GM23338 (cell line): ENCODE data around the gene SLC66A1. TPM values are rescaled to one million over a fixed set of nuclear protein-coding genes. Genes with fewer than 3 reads are reported as not detected.

ENCODE experiments used
- ATAC-seq: fragments of 200-7000 bp; cut with Tn5 transposase; 3 replicates; pipeline ENCODE4 v1.9.1; 2020
- DNase-seq: peaks from one replicate; pipeline ENCODE4 v3.0.0-alpha.2; 2015; ENCODE audit warnings: low spot score
- H2AFZ ChIP-seq: fragments of 200-600 bp; sonication (generic); 2 replicates; pipeline ENCODE4 v1.8.0; 2016; ENCODE audit warnings: antibody characterized with exemption, mild to moderate bottlenecking, moderate library complexity
- H3F3A ChIP-seq: fragments of 200-600 bp; sonication (generic); replicated peaks from 2 replicates; pipeline ENCODE4 v1.8.0; 2017; ENCODE audit warnings: antibody characterized with exemption, mixed run types, low read depth
- H3K27ac ChIP-seq: fragments of 200-600 bp; sonication (generic); 2 replicates; pipeline ENCODE4 v1.6.1; 2016; ENCODE audit warnings: low read depth
- H3K27me3 ChIP-seq: fragments of 200-600 bp; sonication (generic); 2 replicates; pipeline ENCODE4 v1.8.0; 2016; ENCODE audit warnings: mild to moderate bottlenecking, mixed run types, moderate library complexity; ENCODE audit not compliant: insufficient read depth
- H3K36me3 ChIP-seq: fragments of 200-600 bp; sonication (generic); 2 replicates; pipeline ENCODE4 v1.8.0; 2016; ENCODE audit warnings: mild to moderate bottlenecking; ENCODE audit not compliant: insufficient read depth
- H3K4me1 ChIP-seq: fragments of 200-600 bp; sonication (generic); 2 replicates; pipeline ENCODE4 v1.8.0; 2016; ENCODE audit warnings: mild to moderate bottlenecking, moderate library complexity; ENCODE audit not compliant: insufficient read depth
- H3K4me2 ChIP-seq: fragments of 200-600 bp; sonication (generic); 2 replicates; pipeline ENCODE4 v1.7.1; 2017; ENCODE audit warnings: mixed run types
- H3K4me3 ChIP-seq: fragments of 200-600 bp; sonication (generic); 2 replicates; pipeline ENCODE4 v1.6.1; 2016; ENCODE audit warnings: mixed run types
- H3K79me2 ChIP-seq: fragments of 200-600 bp; sonication (generic); replicated peaks from 2 replicates; pipeline ENCODE4 v1.8.0; 2017; ENCODE audit warnings: mild to moderate bottlenecking; ENCODE audit not compliant: insufficient read depth
- H3K9me2 ChIP-seq: fragments of 200-600 bp; sonication (generic); 2 replicates; pipeline ENCODE4 v1.8.0; 2017; ENCODE audit not compliant: insufficient read depth
- H4K20me1 ChIP-seq: fragments of 200-600 bp; sonication (generic); replicated peaks from 2 replicates; pipeline ENCODE4 v1.8.0; 2017; ENCODE audit warnings: mild to moderate bottlenecking; ENCODE audit not compliant: insufficient read depth
- H3K27ac Mint-ChIP-seq: 2 replicates; pipeline ENCODE4 v1.8.0; 2020; ENCODE audit warnings: inconsistent platforms, mild to moderate bottlenecking, moderate library complexity, mixed read lengths
- H3K27me3 Mint-ChIP-seq: 3 replicates; pipeline ENCODE4 v1.8.0; 2022; ENCODE audit warnings: low read depth, mild to moderate bottlenecking, moderate library complexity, mixed read lengths, inconsistent platforms; ENCODE audit not compliant: insufficient read depth, poor library complexity
- H3K36me3 Mint-ChIP-seq: 3 replicates; pipeline ENCODE4 v1.8.0; 2021; ENCODE audit warnings: low read depth, mild to moderate bottlenecking, inconsistent platforms, moderate library complexity, mixed read lengths
- H3K4me1 Mint-ChIP-seq: 3 replicates; pipeline ENCODE4 v1.8.0; 2020; ENCODE audit warnings: mild to moderate bottlenecking, inconsistent platforms, mixed read lengths
- H3K4me3 Mint-ChIP-seq: 3 replicates; pipeline ENCODE4 v1.8.0; 2021; ENCODE audit warnings: moderate library complexity, mild to moderate bottlenecking, inconsistent platforms, mixed read lengths
- H3K9me3 Mint-ChIP-seq: 3 replicates; pipeline ENCODE4 v1.8.0; 2020; ENCODE audit warnings: moderate library complexity, mild to moderate bottlenecking, inconsistent platforms, mixed read lengths
- EZH2 ChIP-seq: fragments of 200-600 bp; sonication (generic); IDR thresholded peaks from one replicate; pipeline ENCODE4 v1.8.0; 2017; ENCODE audit warnings: antibody characterized with exemption, mild to moderate bottlenecking, low read depth; ENCODE audit not compliant: unreplicated experiment
- EZH2phosphoT487 ChIP-seq: fragments of 200-600 bp; sonication (generic); IDR thresholded peaks from one replicate; pipeline ENCODE4 v1.8.1; 2018; ENCODE audit warnings: antibody characterized with exemption; ENCODE audit not compliant: unreplicated experiment
- JUNB ChIP-seq: IDR thresholded peaks from one replicate; pipeline ENCODE4 v1.6.1; 2016; ENCODE audit warnings: antibody characterized with exemption; ENCODE audit not compliant: unreplicated experiment
- NANOG ChIP-seq: IDR thresholded peaks from 2 replicates; pipeline ENCODE4 v1.6.1; 2016; ENCODE audit warnings: antibody characterized with exemption, borderline replicate concordance
- POLR2AphosphoS5 ChIP-seq: IDR thresholded peaks from 2 replicates; pipeline ENCODE4 v1.6.1; 2016; ENCODE audit warnings: antibody characterized with exemption, low read depth
- ZNF331 ChIP-seq: fragments of 250-450 bp; sonication (Bioruptor Pico); IDR thresholded peaks from 2 replicates; pipeline ENCODE4 v1.5.0; 2020; ENCODE audit warnings: low read depth, mild to moderate bottlenecking, moderate library complexity
- polyA plus RNA-seq: library from polyadenylated mRNA; unstranded; fragments of >200 nt; fragmentation: Nextera tagmentation; extraction: Ambion mirVana; gene quantifications from 2 replicates; pipeline ENCODE4 v1.2.1, GENCODE V29; 2016
- total RNA-seq: library from RNA; depleted of rRNA; stranded (reverse); fragments of >200 nt; shearing (Covaris generic); gene quantifications from 2 replicates; pipeline ENCODE4 v1.2.3, GENCODE V29; 2014
- TF ChIP-seq, protein P1 (sequence below): IDR thresholded peaks from one replicate; pipeline ENCODE4 v1.6.1; 2018; ENCODE audit warnings: antibody characterized with exemption; ENCODE audit not compliant: unreplicated experiment
- TF ChIP-seq, protein P2 (sequence below): IDR thresholded peaks from 2 replicates; pipeline ENCODE4 v1.6.1; 2016; ENCODE audit warnings: antibody characterized with exemption

Gene SLC66A1
- total and polyA plus RNA-seq, 2 experiments from 2014 or later = 6.9 to 19.7 TPM

DNA sequence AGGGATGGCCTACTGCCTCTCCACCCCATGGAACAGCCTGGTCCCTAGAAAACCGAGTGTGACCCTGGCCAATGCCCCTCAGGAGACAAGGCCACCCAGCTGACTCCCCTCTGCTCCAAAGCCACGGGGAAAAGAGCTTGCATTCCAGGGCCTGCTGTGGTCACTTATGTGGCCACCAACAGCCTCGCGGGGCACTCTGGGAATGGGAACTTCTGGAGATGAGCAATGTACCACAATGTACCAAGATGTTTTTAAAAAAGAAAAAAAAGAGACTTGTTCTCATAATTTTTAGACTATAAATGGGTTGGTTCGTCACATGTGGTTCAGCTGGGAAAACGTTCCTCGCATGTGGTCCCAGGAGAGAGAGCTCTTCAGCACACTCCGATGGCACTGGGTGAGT is 62.8 kb downstream of the SLC66A1 start (continued):
- TF ChIP-seq, protein P1, sequence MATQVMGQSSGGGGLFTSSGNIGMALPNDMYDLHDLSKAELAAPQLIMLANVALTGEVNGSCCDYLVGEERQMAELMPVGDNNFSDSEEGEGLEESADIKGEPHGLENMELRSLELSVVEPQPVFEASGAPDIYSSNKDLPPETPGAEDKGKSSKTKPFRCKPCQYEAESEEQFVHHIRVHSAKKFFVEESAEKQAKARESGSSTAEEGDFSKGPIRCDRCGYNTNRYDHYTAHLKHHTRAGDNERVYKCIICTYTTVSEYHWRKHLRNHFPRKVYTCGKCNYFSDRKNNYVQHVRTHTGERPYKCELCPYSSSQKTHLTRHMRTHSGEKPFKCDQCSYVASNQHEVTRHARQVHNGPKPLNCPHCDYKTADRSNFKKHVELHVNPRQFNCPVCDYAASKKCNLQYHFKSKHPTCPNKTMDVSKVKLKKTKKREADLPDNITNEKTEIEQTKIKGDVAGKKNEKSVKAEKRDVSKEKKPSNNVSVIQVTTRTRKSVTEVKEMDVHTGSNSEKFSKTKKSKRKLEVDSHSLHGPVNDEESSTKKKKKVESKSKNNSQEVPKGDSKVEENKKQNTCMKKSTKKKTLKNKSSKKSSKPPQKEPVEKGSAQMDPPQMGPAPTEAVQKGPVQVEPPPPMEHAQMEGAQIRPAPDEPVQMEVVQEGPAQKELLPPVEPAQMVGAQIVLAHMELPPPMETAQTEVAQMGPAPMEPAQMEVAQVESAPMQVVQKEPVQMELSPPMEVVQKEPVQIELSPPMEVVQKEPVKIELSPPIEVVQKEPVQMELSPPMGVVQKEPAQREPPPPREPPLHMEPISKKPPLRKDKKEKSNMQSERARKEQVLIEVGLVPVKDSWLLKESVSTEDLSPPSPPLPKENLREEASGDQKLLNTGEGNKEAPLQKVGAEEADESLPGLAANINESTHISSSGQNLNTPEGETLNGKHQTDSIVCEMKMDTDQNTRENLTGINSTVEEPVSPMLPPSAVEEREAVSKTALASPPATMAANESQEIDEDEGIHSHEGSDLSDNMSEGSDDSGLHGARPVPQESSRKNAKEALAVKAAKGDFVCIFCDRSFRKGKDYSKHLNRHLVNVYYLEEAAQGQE = no peak
- TF ChIP-seq EZH2 (no peak), ZNF331 (no peak)

DNA sequence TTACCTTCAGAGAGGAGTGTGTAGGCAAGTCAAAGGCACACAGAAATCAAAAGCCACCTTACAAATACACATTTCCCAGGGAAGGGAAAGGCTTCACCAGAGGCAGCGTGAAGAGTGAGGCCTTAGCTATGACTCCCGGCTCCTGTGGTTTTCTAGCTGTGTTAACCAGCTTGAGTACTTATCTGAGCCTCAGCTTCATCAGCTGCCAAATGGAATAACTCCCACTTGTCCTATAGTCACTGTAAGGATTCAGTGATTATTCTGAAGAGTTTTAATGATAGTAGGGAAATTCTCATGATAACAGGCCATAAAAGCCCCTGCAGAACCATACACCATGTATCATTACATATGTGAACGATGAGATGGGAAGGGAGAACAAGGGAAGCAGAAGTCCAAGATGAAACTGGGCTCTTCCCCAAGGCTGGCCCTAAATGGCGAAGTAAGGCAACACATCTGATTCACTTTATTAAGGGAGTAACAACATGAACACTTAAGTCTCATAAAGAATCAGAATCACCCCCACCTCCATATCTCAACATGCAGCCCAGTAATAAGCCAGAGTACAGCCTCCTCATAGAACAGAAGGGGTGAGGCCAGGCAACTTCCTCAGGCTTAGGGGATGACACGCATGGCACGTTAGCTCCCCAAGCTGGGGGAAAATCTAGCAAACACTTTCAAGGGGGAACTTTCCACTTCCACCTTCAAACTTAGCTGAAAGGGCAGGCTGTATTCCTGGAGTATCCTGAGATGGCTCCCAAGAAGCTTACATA is 63.7 kb downstream of the SLC66A1 start:
- TF ChIP-seq EZH2 (no peak), ZNF331 (no peak)
- TF ChIP-seq, protein P2, sequence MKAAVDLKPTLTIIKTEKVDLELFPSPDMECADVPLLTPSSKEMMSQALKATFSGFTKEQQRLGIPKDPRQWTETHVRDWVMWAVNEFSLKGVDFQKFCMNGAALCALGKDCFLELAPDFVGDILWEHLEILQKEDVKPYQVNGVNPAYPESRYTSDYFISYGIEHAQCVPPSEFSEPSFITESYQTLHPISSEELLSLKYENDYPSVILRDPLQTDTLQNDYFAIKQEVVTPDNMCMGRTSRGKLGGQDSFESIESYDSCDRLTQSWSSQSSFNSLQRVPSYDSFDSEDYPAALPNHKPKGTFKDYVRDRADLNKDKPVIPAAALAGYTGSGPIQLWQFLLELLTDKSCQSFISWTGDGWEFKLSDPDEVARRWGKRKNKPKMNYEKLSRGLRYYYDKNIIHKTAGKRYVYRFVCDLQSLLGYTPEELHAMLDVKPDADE = no peak
- Histone ChIP-seq H4K20me1 (peaks cover 26% of the 10 kb centered on the region), H3K27me3 (no peaks in the 10 kb centered on the region), H3K4me1 (no peaks in the 10 kb centered on the region), H3K27ac (no peak overlapping the region), H3K9me2 (no peaks in the 10 kb centered on the region), H3K4me3 (no peak overlapping the region), H3K36me3 (peaks cover 10% of the 10 kb centered on the region), H2AFZ (no peak overlapping the region), H3K79me2 (peaks cover 12% of the 10 kb centered on the region; the same call in 1 of the 2 replicates), H3F3A (0 out of 2 replicates have a peak, but pooled peaks cover 3% of the 10 kb centered on the region), H3K4me2 (no peak overlapping the region)
- Mint-ChIP-seq H3K4me3 (no peak overlapping the region), H3K27me3 (no peaks in the 10 kb centered on the region), H3K36me3 (peaks cover 36% of the 10 kb centered on the region), H3K4me1 (no peaks in the 10 kb centered on the region), H3K9me3 (no peaks in the 10 kb centered on the region), H3K27ac (no peak overlapping the region)
- DNase-seq = no peak
- ATAC-seq = no peak

DNA sequence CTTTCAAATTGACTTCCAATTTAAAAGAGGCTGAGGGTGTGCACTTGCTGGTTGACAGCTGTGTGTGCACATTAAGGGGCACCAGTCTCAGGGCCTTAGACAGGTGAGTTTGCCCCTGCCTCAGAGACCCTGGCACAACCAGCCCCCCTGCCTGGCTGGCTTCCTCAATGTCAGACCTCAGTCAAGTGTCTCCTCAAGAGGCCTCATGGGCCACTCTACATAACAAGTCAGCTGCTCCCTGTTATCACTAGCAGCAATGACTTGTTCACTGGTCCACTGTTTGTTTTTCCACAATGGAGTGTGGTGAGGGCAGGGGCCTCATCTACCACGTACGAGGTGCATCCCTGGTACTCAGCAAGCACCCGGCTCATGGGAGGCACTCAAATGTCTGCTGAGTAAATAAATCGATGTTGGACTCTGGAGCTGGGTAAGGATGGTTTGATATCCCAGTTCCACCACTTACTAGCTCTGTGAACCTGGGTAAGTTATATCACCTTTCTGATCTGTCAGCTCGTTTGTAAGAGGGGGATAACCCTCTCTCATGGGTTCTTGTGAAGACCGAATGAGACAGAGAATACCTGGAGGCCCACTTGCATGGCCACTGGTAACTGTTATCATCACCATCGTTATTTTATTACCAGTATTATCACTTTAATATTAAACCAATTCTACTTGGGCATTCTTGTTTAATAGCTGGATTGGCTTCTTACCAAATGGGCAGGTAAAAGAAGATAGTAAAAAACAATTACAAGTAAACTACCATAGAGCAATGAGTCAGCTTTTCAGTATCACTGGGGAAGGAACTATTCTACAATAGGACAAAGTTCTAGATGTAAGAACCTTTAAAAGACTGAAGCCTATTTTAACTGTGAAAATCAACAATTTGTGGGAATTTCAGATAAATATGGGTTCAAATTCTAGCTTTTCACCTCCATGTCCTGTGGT is 64.6 kb downstream of the SLC66A1 start:
- Histone ChIP-seq H3K36me3 (peaks cover 10% of the 10 kb centered on the region), H3K27me3 (no peaks in the 10 kb centered on the region), H4K20me1 (peaks cover 27% of the 10 kb centered on the region), H3K27ac (no peak overlapping the region), H3K4me1 (no peaks in the 10 kb centered on the region), H3K9me2 (no peaks in the 10 kb centered on the region), H3K79me2 (peaks cover 12% of the 10 kb centered on the region; the same call in 1 of the 2 replicates), H3K4me2 (no peak overlapping the region), H3F3A (0 out of 2 replicates have a peak, but pooled peaks cover 3% of the 10 kb centered on the region), H2AFZ (no peak overlapping the region), H3K4me3 (no peak overlapping the region)
- Mint-ChIP-seq H3K27ac (no peak overlapping the region; the same call in 1 of the 2 replicates), H3K4me3 (no peak overlapping the region), H3K36me3 (peaks cover 41% of the 10 kb centered on the region), H3K9me3 (no peaks in the 10 kb centered on the region), H3K27me3 (no peaks in the 10 kb centered on the region), H3K4me1 (no peaks in the 10 kb centered on the region)
- DNase-seq (no peak), ATAC-seq (no peak)
- no peak for TF ChIP-seq NANOG
- no peak for TF ChIP-seq EZH2phosphoT487
- TF ChIP-seq, protein P1 = no peak
- TF ChIP-seq POLR2AphosphoS5 = no peak
- TF ChIP-seq, protein P2 = no peak
- no peak for TF ChIP-seq JUNB
